SK-N-MC (cell line): Measurements from ENCODE around the gene EHMT2.

Source experiments
- DNase-seq: peaks from one replicate; pipeline ENCODE4 v3.0.0-alpha.2; 2011; ENCODE audit warnings: low read depth, low spot score
- H3K27ac ChIP-seq: fragments of 200-600 bp; sonication (generic); 2 replicates; pipeline ENCODE4 v1.5.1; 2016; ENCODE audit warnings: mixed run types
- H3K36me3 ChIP-seq: fragments of 200-600 bp; sonication (generic); 2 replicates; pipeline ENCODE4 v1.6.1; 2017; ENCODE audit warnings: antibody characterized with exemption, low read length, mixed read lengths; ENCODE audit not compliant: insufficient read depth
- H3K4me3 ChIP-seq: fragments of 200-600 bp; sonication (generic); 2 replicates; pipeline ENCODE4 v1.5.1; 2016
- H3K9ac ChIP-seq: fragments of 200-600 bp; sonication (generic); 2 replicates; pipeline ENCODE4 v1.8.0; 2017; ENCODE audit warnings: mixed run types, mixed read lengths; ENCODE audit not compliant: insufficient read length
- H3K9me3 ChIP-seq: fragments of 200-600 bp; sonication (generic); 2 replicates; pipeline ENCODE4 v1.6.1; 2017; ENCODE audit warnings: low read depth, mild to moderate bottlenecking, antibody characterized with exemption, low read length, moderate library complexity, mixed read lengths
- EZH2 ChIP-seq: fragments of 200-600 bp; sonication (generic); IDR thresholded peaks from one replicate; pipeline ENCODE4 v1.6.1; 2017; ENCODE audit warnings: antibody characterized with exemption
- FOXP2 ChIP-seq: optimal IDR thresholded peaks from 2 replicates; pipeline ENCODE3; 2011; ENCODE audit warnings: mild to moderate bottlenecking, moderate library complexity; ENCODE audit not compliant: insufficient read depth; ENCODE audit errors: extremely low read length, control extremely low read depth
- POLR2AphosphoS5 ChIP-seq: IDR thresholded peaks from 2 replicates; pipeline ENCODE4 v1.6.1; 2012; ENCODE audit warnings: mild to moderate bottlenecking, low read depth, low read length, borderline replicate concordance

The EHMT2 gene

DNA sequence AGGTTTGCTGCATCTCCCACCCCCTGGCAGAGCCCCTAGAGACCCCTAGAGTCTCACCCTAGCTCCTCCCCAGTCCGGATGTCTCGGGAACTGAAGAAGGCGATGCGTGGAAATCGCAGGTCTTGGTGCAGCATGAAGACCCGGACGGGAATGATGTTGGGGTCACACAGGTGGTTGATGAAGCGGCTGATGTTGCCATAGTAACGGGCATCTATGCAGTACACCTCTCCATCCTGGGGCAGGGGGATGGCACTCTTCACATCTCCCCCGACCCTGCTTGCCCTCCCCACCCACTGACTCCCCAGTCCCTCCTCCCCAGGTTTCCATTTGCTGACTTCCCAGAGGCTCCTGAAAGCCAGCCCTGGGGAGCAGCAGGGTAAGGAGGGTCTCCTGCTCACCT lies 16.9 kb downstream of the EHMT2 start:
- H3K36me3 ChIP-seq = peaks cover 54% of the 10 kb centered on the region; the same call in 1 of the 2 replicates
- TF ChIP-seq FOXP2 (no peak), POLR2AphosphoS5 (no peak), EZH2 (no peak)
- no peak overlapping the region for H3K27ac ChIP-seq
- no peak for DNase-seq
- H3K4me3 ChIP-seq = no peak overlapping the region
- no peaks in the 10 kb centered on the region for H3K9me3 ChIP-seq
- H3K9ac ChIP-seq = no peak overlapping the region

DNA sequence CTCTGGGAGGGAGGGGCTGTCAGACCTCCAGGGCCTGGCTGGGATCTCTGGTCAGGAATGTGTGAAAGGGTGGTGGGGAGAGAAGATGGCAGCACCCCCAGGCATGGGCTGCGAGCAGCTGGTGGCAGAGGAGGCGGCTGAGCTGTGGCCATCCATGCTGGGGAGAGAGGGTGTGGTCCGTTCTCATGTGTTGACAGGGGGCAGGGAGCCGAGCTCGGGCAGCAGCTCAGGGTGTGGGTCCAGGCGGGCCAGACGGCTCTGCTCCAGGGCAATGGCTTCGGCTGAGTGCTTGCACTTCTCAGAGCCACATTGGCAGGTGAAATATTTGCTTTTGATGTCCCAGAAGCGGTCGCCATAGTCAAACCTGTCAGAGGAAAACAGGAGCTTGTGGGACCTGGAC lies 17.6 kb downstream of the EHMT2 start:
- Histone ChIP-seq H3K36me3 (peaks cover 49% of the 10 kb centered on the region; the same call in 1 of the 2 replicates), H3K9me3 (no peaks in the 10 kb centered on the region)

DNA sequence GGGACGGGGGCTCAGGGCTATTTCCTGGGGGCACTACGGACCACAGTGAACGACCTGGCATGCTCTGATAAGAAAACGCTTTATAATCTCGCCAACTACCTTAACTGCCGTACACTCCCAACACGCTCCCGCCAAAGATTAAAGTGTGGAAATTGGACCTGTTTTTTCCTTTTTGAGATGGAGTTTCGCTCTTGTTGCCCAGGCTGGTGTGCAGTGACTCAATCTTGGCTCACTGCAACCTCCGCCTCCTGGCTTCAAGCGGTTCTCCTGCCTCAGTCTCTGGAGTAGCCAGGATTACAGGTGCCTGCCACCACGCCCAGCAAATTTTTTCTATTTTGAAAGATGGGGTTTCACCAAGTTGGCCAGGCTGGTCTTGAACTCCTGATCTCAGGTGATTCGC lies 18.4 kb downstream of the EHMT2 start:
- Histone ChIP-seq H3K36me3 (peaks cover 42% of the 10 kb centered on the region; the same call in 1 of the 2 replicates), H3K9ac (no peak overlapping the region), H3K9me3 (no peaks in the 10 kb centered on the region), H3K4me3 (no peak overlapping the region), H3K27ac (no peak overlapping the region)
- no peak for DNase-seq
- no peak for TF ChIP-seq FOXP2
- TF ChIP-seq EZH2 = no peak
- no peak for TF ChIP-seq POLR2AphosphoS5

More for the DNA sequence above, 17.6 kb downstream of the EHMT2 start:
- DNase-seq = no peak
- no peak overlapping the region for H3K9ac ChIP-seq
- no peak overlapping the region for H3K27ac ChIP-seq
- TF ChIP-seq EZH2 (no peak), POLR2AphosphoS5 (no peak), FOXP2 (no peak)
- no peak overlapping the region for H3K4me3 ChIP-seq

DNA sequence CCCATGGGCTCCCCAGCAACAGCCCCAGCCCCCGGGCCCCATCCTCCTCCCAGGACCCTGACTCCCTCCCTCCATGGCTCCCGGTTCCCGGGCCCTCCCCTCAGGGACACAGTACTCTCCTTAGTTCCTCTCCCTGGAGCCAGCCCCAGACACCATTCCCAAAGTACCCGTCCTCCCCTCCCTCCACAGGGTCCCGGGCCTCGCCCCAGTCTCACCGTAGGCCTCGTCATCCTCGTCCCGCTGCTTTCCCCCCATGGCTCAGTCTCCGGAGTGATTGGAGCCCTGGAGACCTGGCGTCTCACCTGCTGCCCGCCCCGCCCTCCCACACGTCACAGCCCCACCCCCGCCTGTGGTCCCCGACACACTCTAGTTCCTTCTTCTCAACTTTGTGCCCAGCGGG lies 18.8 kb downstream of the EHMT2 start, which contains the start of gene SLC44A4:
Gene SLC44A4 (minus strand): TSS at position 272 of the 400 bp plus-strand sequence. CDS start 17 bp downstream, at position 255.
- Histone ChIP-seq H3K36me3 (peaks cover 38% of the 10 kb centered on the region; the same call in 1 of the 2 replicates), H3K27ac (no peak within 1 kb of the TSS), H3K9me3 (no peaks in the 10 kb centered on the region), H3K4me3 (no peak within 1 kb of the TSS), H3K9ac (no peak within 1 kb of the TSS)
- no peak for TF ChIP-seq FOXP2
- TF ChIP-seq POLR2AphosphoS5 = no peak
- no peak for TF ChIP-seq EZH2
- DNase-seq = no peak

DNA sequence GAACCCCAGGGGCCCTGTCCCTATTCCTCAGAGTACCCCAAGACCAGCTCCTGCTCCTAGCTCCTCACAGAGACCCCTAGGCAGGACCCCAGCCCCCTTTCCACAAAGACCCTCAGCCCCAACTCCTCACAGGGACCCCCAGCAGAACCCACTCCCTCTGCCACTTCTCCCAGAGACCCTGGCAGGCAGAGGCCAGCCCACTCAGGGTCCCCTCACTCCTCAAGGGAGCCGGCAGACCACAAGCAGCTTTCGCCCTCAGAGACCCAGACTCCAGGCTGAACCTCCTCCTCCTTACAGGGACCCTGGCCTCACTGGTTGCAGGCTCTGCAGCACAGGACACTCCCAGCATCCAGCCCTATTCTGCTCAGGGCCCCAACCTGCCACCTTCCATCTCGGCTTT lies 19.3 kb downstream of the EHMT2 start:
- no peaks in the 10 kb centered on the region for H3K9me3 ChIP-seq
- H3K27ac ChIP-seq = no peak overlapping the region
- DNase-seq = no peak
- TF ChIP-seq FOXP2 (no peak), POLR2AphosphoS5 (no peak), EZH2 (no peak)
- no peak overlapping the region for H3K4me3 ChIP-seq
- no peak overlapping the region for H3K9ac ChIP-seq
- peaks cover 33% of the 10 kb centered on the region; the same call in 1 of the 2 replicates for H3K36me3 ChIP-seq

DNA sequence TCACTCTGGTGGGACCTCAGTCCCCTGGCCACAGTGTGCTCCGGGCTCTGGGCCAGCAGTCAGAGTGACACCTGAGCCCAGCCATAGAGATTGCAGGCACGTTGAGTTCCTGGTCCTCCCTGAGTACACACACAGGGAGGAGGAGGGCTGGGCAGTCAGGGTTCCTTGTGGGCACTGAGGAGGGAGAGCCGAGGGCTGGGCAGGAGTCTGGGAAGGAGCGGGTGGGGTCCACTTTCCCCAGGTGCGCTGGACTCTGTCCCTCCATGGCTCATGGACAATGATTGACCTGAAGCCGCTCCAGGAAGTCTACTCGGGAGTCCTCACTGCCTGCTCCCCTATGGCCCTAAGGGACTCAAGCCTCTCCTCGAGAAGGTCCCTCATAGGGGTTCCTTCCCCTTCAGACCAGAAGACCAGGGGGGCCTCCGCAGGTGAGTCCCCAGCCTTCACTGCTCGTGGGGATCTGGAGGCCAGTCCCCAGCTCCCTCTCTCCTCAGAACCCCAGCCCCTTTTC lies 19.8 kb downstream of the EHMT2 start:
- Histone ChIP-seq H3K27ac (no peak overlapping the region), H3K4me3 (no peak overlapping the region), H3K9ac (no peak overlapping the region), H3K9me3 (no peaks in the 10 kb centered on the region), H3K36me3 (peaks cover 27% of the 10 kb centered on the region; the same call in 1 of the 2 replicates)
- no peak for DNase-seq
- TF ChIP-seq POLR2AphosphoS5 (no peak), FOXP2 (no peak), EZH2 (no peak)

DNA sequence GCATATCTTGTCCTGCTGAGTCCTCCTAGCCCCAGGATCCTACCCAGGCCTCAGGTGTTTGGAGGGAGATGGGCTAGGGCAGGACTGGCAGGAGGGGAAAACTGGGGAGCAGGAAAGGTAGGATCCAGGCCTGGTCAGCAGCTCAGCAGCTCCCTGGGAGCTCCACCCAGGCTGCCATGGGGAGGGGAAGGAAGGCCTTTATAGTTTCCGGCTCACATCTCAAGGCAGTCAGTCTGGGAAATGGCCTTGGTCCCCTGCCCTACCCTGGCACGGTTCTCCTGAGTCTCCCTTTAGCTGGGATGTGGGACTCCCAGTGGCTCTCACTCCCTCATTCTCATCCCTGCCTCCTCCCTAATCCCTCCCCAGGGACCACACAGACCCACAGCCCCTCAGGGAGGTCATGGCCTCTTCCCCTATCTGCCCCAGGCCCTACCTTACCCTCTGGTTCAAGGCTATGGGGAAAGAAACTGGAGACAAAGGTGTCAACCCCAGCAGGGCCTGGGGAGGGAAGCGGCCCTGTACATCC lies 20.3 kb downstream of the EHMT2 start:
- Histone ChIP-seq H3K36me3 (peaks cover 22% of the 10 kb centered on the region; the same call in 1 of the 2 replicates), H3K9me3 (no peaks in the 10 kb centered on the region), H3K4me3 (no peak overlapping the region), H3K9ac (no peak overlapping the region), H3K27ac (no peak overlapping the region)
- DNase-seq = no peak
- TF ChIP-seq POLR2AphosphoS5 = no peak
- TF ChIP-seq EZH2 = no peak
- no peak for TF ChIP-seq FOXP2

DNA sequence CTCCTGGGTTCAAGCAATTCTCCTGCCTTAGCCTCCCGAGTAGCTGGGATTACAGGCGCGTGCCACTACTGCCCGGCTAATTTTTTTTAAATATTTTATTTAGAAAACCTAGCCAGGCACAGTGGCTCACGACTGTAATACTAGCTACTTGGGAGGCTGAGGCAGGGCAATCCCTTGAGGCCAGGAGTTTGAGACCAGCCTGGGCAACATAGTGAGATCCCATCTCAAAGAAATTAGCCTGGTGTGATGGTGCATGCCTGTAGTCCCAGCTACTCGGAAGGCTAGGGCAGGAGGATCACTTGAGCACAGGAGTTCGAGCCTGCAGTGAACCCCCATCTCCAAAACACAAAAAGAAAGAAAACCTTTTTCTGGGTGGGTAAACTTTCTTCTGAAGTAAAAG lies 21.1 kb downstream of the EHMT2 start:
- DNase-seq = no peak
- H3K9ac ChIP-seq = no peak overlapping the region
- peaks cover 18% of the 10 kb centered on the region; the same call in 1 of the 2 replicates for H3K36me3 ChIP-seq
- H3K4me3 ChIP-seq = no peak overlapping the region
- TF ChIP-seq FOXP2 = no peak
- no peak for TF ChIP-seq POLR2AphosphoS5
- no peak for TF ChIP-seq EZH2
- no peak overlapping the region for H3K27ac ChIP-seq
- no peaks in the 10 kb centered on the region for H3K9me3 ChIP-seq

DNA sequence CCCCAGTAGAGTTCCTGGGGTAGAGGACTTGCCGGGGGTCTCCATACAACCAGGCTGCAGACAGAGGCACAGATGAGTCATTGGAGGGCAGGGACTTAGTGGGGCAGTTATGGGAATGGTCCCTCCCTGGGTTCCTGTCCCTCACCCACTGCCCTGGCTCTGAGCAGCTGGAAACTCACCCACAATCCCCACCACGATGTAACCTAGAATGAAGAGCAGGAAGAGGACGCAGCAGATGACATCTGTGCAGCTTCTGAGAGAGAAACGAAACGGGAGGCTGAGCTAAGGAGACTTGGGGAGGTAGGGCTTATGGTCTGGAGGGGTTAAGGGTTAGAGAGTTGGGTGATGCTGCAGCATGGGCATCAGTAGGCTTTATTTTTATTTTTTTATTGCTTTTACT lies 21.6 kb downstream of the EHMT2 start:
- no peak overlapping the region for H3K27ac ChIP-seq
- no peaks in the 10 kb centered on the region for H3K9me3 ChIP-seq
- TF ChIP-seq EZH2 = no peak
- no peak for TF ChIP-seq FOXP2
- no peak for TF ChIP-seq POLR2AphosphoS5

More for the DNA sequence above, 21.6 kb downstream of the EHMT2 start:
- no peak for DNase-seq
- H3K9ac ChIP-seq = no peak overlapping the region
- H3K36me3 ChIP-seq = peaks cover 13% of the 10 kb centered on the region; the same call in 1 of the 2 replicates
- H3K4me3 ChIP-seq = no peak overlapping the region
